ENCODE measurements around the gene C12orf42. TPM values are rescaled to one million over a fixed set of nuclear protein-coding genes. Genes with fewer than 3 reads are reported as not detected.

The C12orf42 gene
- total and polyA plus RNA-seq, 10 of the 15 experiments (the other 5 are each of a cell fraction or from before 2014, with no cell fraction given): 1.4 to 7.0 (median 2.4) TPM

DNA sequence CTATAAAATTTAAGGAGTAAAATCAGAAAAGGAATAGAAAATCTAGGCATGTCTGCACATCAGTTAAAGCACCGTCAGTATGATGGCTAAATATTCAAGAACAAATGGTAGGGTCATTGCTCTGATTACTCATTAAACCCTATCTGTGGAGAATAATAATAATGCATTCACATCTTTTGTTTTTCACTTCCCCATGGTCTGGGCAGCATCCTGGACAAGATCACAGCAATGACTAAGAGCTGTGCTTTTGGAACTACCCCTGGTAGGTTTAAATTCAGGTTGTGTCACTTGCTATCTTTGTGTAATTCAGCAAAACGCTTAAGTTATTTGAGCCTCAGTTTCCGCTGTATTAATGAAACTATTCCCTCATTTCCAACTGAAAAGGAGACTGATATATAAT, 33.1 kb downstream of the C12orf42 start (continued):
- TF ChIP-seq, protein P1, sequence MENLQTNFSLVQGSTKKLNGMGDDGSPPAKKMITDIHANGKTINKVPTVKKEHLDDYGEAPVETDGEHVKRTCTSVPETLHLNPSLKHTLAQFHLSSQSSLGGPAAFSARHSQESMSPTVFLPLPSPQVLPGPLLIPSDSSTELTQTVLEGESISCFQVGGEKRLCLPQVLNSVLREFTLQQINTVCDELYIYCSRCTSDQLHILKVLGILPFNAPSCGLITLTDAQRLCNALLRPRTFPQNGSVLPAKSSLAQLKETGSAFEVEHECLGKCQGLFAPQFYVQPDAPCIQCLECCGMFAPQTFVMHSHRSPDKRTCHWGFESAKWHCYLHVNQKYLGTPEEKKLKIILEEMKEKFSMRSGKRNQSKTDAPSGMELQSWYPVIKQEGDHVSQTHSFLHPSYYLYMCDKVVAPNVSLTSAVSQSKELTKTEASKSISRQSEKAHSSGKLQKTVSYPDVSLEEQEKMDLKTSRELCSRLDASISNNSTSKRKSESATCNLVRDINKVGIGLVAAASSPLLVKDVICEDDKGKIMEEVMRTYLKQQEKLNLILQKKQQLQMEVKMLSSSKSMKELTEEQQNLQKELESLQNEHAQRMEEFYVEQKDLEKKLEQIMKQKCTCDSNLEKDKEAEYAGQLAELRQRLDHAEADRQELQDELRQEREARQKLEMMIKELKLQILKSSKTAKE (IDR thresholded peaks at IDR 0.05; ENCODE audit: low read depth, poor library complexity, severe bottlenecking): peak; percentile 79
- TF ChIP-seq, protein P2, sequence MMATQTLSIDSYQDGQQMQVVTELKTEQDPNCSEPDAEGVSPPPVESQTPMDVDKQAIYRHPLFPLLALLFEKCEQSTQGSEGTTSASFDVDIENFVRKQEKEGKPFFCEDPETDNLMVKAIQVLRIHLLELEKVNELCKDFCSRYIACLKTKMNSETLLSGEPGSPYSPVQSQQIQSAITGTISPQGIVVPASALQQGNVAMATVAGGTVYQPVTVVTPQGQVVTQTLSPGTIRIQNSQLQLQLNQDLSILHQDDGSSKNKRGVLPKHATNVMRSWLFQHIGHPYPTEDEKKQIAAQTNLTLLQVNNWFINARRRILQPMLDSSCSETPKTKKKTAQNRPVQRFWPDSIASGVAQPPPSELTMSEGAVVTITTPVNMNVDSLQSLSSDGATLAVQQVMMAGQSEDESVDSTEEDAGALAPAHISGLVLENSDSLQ (IDR thresholded peaks at IDR 0.05): 0 out of 2 replicates have a peak, but pooled peaks have one; percentile 41
- TF ChIP-seq IKZF2 (IDR thresholded peaks at IDR 0.05): peak; percentile 89 to 91
- peak; percentile 88 for TF ChIP-seq BCL11A (IDR thresholded peaks at IDR 0.05; ENCODE audit: low read depth, low read length)
- TF ChIP-seq TCF3 (IDR thresholded peaks at IDR 0.05; ENCODE audit: borderline replicate concordance, insufficient read depth, low read depth, low read length): 0 out of 2 replicates have a peak, but pooled peaks have one; percentile 19
- peak; percentile 94 for TF ChIP-seq MTA2 (IDR thresholded peaks at IDR 0.05; ENCODE audit: low read depth)
- TF ChIP-seq BMI1 (IDR thresholded peaks at IDR 0.05; ENCODE audit: borderline replicate concordance): no peak; the same call in 1 of the 2 replicates

DNA sequence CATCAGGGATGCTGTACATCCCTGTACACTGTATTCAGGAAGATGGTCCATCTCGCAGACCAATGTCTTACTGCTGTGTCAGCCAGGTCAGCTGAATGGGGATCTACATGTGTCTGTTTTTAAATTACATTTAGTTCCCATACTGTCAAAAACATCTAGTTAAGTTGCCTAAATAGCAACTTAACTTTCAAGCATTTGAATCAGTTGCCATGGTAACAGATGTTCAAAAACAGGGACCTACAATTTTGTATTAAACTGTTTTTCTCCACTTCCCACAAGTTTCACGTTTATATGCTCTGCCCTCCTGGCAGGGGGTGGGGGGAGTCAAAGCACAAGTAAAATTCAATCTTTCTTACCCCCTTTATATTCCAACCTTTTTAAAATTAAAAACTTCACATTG, 38.3 kb downstream of the C12orf42 start:
- Histone ChIP-seq H3K4me2 (ENCODE audit: control insufficient read depth, insufficient read depth) (no peak overlapping the region), H3K9ac (ENCODE audit: control insufficient read depth, insufficient read depth, low read length) (no peak overlapping the region), H3K79me2 (ENCODE audit: control insufficient read depth, insufficient read depth, low read length) (no peaks in the 10 kb centered on the region), H3K27ac (ENCODE audit: control insufficient read depth, insufficient read depth) (no peak overlapping the region), H4K20me1 (ENCODE audit: control insufficient read depth, insufficient read depth) (no peaks in the 10 kb centered on the region), H3K36me3 (ENCODE audit: control insufficient read depth in 2 of 2, insufficient read depth in 2 of 2, low read length in 1 of 2) (no peaks in the 10 kb centered on the region), H3K4me1 (ENCODE audit: control insufficient read depth, insufficient read depth, low read length) (peaks cover 25% of the 10 kb centered on the region), H2AFZ (ENCODE audit: control insufficient read depth, low read depth, low read length) (no peak overlapping the region), H3K4me3 (no peak overlapping the region), H3K9me3 (replicated peaks; ENCODE audit: control insufficient read depth, insufficient read depth, low read length) (peaks cover 4% of the 10 kb centered on the region), H3K27me3 (replicated peaks in 1 of 2; ENCODE audit: control insufficient read depth in 2 of 2, insufficient read depth in 2 of 2, low read length in 1 of 2) (no peaks in the 10 kb centered on the region)
- ChIA-PET CTCF (interaction anchor here (0.6 to 1.4 kb wide), 2 partner anchors 34 to 124 kb away, joined by 3 to 5 read pairs; no protein-coding TSS in a partner anchor), SMC1A (ENCODE audit: uncharacterized antibody, unreplicated experiment) (interaction anchor here (0.9 to 1.6 kb wide), 6 partner anchors 13 to 266 kb away, joined by 3 to 6 read pairs (median 3); no protein-coding TSS in a partner anchor), RAD21 (ENCODE audit: unreplicated experiment) (interaction anchor here (0.6 to 1.7 kb wide), 4 partner anchors 15 to 73 kb away, joined by 3 to 6 read pairs (median 4); no protein-coding TSS in a partner anchor), POLR2A (no interaction called here)
- intact Hi-C loops (cut with micrococcal nuclease; ENCODE audit: unreplicated experiment) (no loop called here), in situ Hi-C loops (cut with MboI) (no loop called here)
- DNase-seq (ENCODE audit: low read depth, low spot score) (no peak), ATAC-seq (no peak), FAIRE-seq (no peak)
- no peak for TF ChIP-seq MTA3 (IDR thresholded peaks at IDR 0.05; ENCODE audit: borderline replicate concordance, low read length)
- peak; percentile 87 for TF ChIP-seq BMI1 (IDR thresholded peaks at IDR 0.05; ENCODE audit: borderline replicate concordance)
- TF ChIP-seq, protein P3, sequence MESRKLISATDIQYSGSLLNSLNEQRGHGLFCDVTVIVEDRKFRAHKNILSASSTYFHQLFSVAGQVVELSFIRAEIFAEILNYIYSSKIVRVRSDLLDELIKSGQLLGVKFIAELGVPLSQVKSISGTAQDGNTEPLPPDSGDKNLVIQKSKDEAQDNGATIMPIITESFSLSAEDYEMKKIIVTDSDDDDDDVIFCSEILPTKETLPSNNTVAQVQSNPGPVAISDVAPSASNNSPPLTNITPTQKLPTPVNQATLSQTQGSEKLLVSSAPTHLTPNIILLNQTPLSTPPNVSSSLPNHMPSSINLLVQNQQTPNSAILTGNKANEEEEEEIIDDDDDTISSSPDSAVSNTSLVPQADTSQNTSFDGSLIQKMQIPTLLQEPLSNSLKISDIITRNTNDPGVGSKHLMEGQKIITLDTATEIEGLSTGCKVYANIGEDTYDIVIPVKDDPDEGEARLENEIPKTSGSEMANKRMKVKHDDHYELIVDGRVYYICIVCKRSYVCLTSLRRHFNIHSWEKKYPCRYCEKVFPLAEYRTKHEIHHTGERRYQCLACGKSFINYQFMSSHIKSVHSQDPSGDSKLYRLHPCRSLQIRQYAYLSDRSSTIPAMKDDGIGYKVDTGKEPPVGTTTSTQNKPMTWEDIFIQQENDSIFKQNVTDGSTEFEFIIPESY (IDR thresholded peaks at IDR 0.05): no peak
- TF ChIP-seq, protein P4, sequence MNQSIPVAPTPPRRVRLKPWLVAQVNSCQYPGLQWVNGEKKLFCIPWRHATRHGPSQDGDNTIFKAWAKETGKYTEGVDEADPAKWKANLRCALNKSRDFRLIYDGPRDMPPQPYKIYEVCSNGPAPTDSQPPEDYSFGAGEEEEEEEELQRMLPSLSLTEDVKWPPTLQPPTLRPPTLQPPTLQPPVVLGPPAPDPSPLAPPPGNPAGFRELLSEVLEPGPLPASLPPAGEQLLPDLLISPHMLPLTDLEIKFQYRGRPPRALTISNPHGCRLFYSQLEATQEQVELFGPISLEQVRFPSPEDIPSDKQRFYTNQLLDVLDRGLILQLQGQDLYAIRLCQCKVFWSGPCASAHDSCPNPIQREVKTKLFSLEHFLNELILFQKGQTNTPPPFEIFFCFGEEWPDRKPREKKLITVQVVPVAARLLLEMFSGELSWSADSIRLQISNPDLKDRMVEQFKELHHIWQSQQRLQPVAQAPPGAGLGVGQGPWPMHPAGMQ (IDR thresholded peaks at IDR 0.05; ENCODE audit: borderline replicate concordance): no peak
- no TSS peak for BruUV-seq (replicated peaks)
- WGBS (ENCODE audit: insufficient coverage, insufficient replicate concordance, low lambda C conversion rate, missing lambda C conversion rate): 68% methylated on average over 2 of the region's 2 CpGs

All from GM12878 (cell line).